Ovary (tissue), 3 donors: ENCODE measurements around the gene MOB3B.

Experiments
- CTCF ChIP-seq, 3 donors: fragments of 450-650 bp in 2 of 3; fragments of 200-600 bp in 1 of 3; IDR thresholded peaks; one replicate each; pipeline versions ENCODE4 v1.5.1 to v1.8.0; 2016 to 2022; ENCODE audit warnings: antibody characterized with exemption in 3 of 3, mild to moderate bottlenecking in 1 of 3
- EP300 ChIP-seq: sonication (generic); formaldehyde crosslinking; IDR thresholded peaks from one replicate; pipeline ENCODE4 v1.6.1; 2017; ENCODE audit warnings: antibody characterized with exemption
- donor health status: DM: no; HTN: no; CAD: no.

DNA sequence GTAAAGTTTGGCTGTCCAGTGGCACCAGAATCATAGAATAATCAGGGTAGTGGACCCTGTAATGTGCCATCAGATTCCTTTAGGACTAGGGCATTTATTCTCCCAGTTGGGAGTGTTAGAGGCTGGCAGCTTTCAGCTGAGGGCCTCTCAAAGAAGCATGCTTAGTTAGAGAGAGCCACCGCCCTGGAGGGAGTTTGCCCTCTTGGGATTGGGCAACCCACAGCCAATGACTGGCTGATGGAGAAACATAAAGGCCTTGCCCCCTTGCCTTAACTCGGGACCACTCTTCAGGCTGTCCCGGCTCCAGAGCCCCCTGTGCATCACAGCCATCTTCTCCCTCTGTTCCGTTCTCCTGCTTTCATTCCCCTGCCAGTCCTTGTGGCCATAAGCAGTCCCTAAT lies 26.0 kb downstream of the MOB3B start:
- TF ChIP-seq CTCF (IDR thresholded peaks at IDR 0.05): no peak
- no peak for TF ChIP-seq EP300
